ENCODE data around the gene GNG10.

DNA sequence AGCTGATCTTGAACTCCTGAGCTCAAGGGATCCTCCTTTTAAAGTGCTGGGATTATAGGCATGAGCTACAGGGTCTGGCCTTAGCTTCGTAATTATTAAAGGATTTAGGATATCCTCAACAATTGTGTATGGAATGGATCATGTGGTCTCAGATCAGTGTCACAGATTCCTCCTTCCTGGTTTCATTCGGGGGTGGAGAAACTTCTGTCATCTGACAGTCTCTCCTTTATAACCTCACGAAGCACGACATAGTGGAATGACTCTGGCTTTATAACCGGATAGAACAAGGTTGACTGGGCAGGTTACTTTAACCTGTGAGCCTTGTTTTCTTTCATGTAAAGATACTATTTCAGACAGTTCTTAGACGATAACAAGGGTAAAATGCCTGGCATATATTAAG, 4.4 kb upstream of the GNG10 start:
- TF ChIP-seq ZNF830 (tag by site-specific recombination; IDR thresholded peaks at IDR 0.05; ENCODE audit: low read depth) (no peak), CTCF (tag by site-specific recombination; IDR thresholded peaks at IDR 0.05) (no peak), ZNF639 (tag by site-specific recombination; IDR thresholded peaks at IDR 0.05) (no peak), ZNF596 (tag by site-specific recombination; IDR thresholded peaks at IDR 0.05) (no peak), ZNF223 (tag by site-specific recombination; IDR thresholded peaks at IDR 0.05) (no peak), ZNF626 (tag by site-specific recombination; IDR thresholded peaks at IDR 0.05) (no peak)
